ENCODE data around the gene ORM1.

ORM1 gene

GRCh38 chr9:114347675-114348074, 24.8 kb downstream of the ORM1 start:
- peak; percentile 33 for DNase-seq

GRCh38 chr9:114348261-114348905, 25.5 kb downstream of the ORM1 start:
- DNase-seq = no peak

GRCh38 chr9:114348906-114349482, 26.1 kb downstream of the ORM1 start:
- DNase-seq = peak; percentile 75

DNA sequence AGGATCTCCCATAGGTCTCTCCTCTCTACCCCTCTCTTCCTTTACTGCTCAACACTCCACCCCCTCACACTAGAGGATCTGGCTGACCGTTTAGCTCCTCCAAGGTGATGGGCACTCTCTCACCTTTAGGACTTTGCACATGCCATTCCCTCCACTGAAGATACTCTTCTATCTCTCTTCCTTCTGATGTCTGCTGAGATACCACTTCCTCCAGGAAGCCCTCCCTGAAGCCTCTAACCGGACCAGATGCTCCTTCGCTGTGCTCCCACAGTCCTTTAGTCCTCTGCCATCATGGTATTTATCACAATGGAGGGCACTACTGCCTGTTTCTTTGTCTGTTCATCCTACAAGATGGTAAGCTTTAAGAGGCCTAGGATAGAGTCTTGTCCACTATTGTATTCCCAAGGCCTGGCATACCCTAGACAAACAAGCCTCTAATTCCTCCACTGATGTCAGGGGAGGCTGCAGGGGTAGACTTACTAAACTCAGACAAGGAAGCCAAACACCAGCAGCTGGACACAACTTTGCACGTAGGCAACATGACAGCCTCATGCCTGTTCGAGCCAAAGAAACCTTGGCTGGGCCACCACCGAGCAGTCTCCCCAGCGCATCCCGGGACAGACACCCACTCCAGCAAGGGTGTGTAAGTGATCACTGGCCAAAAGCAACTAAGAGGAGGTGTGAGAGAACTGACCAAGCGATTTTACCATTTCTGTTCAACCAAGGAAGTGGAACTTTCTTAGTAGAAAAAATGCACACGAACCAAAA, 27.0 kb downstream of the ORM1 start:
- no peak for DNase-seq

- no peak for DNase-seq
Measured at GRCh38 chr9:114350636-114351401, 27.9 kb downstream of the ORM1 start.

GRCh38 chr9:114351932-114352331, 29.0 kb downstream of the ORM1 start:
- DNase-seq = no peak

DNA sequence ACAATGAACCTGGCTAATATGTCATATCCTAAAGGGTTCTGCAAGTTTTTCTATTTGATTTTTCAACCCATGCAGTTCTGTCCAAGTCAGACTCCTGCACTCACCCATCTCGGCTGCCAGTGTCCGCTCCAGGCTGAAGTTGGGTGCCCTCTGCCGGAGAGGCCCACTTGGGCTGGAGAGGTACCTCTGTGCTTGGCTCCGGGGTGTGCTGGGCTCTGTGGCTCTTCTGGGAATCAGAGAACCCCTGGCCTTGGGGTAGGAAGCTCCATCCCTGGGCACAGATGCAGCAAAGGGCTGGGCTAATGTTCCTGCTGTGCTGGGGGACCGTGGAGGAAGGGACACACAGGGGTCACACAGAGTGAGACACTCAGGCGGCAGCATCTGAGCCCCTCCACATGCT, 32.9 kb downstream of the ORM1 start:
- no peak for DNase-seq

DNA sequence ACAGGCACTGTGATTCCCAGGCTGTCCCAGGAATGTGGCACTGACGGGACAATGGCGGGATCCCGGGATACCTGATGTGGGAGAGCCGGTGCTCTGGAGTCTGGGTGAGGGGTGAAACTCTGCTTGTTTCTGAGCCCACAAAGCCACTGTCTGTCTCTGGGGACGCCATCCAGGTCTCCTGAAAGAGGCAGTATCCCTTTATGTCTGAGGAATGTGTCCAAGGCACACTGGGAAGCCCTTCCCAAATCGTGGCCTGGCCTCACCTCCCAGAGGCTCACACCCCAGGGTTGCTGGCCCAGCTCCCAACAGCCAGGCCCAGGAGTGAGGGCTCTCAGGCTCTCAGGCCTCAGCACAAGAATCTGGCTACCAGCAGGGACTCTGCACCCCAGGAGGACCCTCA, 33.9 kb downstream of the ORM1 start:
- no peak for DNase-seq

GRCh38 chr9:114357360-114357759, 34.5 kb downstream of the ORM1 start:
- no peak for DNase-seq

- DNase-seq = no peak
Measured at GRCh38 chr9:114357911-114358328, 35.0 kb downstream of the ORM1 start.

- no peak for DNase-seq
Measured at GRCh38 chr9:114359801-114360200, 36.9 kb downstream of the ORM1 start.

DNA sequence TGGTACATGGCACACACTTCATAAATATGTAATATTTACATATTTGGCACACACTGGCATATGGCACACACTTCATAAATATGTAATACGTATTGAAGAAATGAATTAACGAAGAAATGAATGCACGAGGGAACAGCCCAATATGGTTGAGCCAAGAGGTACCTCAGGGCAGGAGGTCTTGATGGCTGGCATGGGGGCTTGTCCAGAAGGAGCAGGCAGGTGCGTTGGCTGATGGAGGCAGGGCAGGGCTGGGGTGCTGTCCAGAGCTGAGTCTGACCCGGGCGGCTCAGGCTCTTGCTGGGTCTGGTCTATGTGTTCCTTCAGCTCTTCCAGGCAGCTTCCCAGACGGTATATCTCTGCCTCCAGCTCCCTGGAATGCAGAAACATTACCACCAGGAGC, 38.6 kb downstream of the ORM1 start:
- DNase-seq = no peak

- no peak for DNase-seq
Measured at GRCh38 chr9:114362394-114362793, 39.5 kb downstream of the ORM1 start.

DNA sequence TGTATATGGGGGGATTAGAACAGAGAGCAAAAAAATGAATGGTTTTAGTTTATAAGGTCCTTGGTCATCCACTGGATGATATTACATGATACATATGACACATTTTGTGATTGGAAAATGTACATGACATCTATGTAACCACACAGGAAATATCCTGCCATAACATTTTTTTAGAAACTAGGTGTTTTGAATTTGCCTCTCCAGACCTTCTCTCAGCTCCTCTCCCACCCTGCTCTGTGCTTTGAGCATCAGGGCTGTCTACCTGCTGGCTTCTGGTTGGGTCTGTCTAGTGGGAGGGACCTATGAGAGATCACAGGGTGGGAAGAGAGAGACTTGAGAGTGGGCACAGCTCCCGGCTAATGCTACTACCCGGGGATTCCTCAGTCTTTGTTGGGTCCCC, 40.5 kb downstream of the ORM1 start:
- no peak for DNase-seq

DNA sequence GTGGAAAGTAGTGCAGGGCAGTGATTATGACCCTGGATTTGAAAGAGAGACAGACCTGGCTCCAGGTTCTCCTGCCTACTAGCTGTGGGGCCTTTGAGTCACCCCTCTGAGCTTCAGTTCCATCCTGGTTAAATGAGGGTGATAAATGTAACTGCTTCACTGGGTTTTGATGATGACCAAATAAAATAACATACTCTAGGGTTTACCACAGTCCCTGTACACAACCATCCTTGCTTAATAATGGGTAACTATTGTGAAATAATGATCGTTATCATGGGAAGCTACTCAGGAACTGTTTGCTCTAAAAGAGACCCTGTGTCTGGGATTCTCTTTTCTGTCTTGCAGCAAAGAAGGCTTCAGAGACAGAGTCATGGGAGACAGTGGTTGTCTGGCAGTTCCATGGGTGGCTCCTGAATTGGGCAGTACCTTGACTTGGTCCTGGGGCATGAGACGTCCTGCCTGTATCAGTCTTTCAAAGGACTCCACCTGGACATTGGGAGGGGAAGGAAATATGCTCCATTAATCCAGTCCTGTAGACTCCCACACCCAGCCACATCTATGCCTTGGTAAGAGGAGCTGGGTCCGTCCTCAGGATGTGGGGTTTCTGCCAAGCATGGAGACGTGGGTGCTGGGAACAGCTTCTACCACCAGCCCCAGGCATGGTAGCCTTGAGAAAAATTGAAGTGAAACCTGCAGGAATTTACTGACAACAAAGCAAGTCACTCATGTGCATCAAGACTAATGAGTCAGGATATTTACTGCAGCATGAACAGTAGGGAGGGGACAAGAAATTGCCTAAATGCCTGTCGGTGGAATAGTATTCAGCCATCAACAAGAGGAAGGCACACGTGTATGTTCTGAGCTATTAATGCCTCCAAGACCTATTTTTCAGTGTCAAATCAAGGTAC, 41.5 kb downstream of the ORM1 start:
- DNase-seq = no peak

GRCh38 chr9:114365194-114365593, 42.3 kb downstream of the ORM1 start:
- no peak for DNase-seq

DNA sequence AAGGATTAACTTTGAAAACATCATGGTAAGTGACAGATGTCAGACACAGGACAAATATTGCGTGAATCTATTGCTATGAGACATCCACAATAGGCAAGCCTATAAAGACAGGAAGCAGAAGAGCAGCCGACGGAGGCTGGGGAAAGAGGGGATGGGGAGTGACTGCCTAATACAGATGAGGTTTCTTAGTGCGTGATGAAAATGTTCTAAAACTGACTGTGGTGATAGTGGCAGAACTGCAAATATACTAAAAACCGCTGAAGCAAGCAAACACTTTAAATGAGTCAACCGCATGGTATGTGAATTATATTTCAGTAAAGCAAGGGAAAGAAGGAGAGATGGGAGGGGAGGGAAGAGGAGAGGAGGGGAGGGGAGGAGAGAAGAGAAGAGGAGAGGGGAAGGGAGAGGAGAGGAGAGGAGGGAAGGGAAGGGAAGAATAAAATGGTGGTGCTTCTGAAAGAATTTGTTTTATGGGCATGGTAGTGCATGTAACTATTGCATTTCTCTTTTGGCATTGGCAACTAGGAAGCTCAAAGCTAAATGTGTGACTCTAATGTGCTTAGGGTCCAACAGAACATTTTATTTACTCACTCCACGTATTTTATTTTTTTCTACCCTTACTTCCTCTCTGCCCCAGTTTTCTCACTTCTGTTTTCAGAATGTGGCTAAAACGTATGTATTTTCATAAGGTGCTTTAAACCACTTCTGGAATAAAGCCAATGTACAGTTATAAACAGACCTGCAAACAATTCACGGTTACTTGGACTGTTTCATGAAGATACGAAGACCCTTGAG, 43.6 kb downstream of the ORM1 start:
- DNase-seq = no peak

DNA sequence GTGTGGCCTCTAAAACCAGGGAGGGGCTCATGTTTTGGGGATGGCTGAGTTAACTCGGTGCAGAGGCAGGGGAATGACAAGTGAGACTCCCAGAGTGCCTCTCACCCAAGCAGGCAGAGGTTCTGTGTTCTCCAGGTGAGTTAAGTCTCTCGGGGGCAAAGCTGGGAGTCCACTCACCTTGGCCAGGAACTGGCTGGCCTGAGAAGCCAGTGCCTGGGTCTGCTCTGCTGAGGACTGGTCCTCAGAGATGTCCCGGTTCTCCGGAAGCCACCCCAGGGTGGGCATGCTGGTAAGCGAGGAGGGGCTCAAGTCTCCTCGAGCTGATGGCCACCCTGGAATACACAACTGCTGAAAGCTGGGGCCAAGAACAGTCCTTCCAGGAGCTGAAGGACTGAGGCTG, 44.5 kb downstream of the ORM1 start:
- DNase-seq = no peak

DNA sequence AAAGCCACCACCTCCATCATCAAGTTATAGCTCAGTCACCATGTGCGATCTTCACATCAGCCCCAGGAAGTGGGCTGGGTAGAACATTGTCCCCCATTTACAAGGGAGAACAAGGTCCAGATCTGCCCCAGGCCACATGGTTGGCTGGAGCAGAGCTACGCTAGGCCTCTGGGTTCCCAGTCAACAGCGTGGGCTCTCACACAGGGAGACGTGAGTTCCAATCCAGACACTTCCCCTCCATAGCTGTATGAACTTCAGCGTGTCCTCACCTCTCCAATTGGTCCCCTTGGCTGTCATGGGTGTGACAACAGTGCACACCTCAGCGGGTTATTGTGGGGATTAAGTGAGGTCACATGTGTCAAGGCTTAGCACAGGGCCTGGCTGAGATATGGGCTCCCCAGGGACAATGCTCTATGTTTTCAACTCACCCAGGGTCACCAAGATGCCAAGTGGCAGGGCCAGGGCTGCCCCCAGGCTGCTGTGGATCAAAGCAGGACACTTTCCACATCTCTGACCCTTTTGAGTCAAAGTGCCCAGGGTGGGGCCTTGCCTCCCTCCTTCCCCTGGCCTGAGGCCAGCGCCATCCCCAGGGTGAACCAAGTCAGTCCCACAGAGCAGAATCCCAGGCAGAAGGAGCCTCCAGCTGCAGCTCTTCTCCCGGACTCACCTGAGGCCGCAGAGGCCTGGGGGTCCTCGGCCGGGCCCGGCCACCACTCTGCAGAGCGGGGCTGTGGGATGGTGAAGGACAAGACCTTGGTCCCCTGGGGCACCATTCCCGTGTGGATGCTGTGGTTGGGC, 45.1 kb downstream of the ORM1 start:
- no peak for DNase-seq

DNA sequence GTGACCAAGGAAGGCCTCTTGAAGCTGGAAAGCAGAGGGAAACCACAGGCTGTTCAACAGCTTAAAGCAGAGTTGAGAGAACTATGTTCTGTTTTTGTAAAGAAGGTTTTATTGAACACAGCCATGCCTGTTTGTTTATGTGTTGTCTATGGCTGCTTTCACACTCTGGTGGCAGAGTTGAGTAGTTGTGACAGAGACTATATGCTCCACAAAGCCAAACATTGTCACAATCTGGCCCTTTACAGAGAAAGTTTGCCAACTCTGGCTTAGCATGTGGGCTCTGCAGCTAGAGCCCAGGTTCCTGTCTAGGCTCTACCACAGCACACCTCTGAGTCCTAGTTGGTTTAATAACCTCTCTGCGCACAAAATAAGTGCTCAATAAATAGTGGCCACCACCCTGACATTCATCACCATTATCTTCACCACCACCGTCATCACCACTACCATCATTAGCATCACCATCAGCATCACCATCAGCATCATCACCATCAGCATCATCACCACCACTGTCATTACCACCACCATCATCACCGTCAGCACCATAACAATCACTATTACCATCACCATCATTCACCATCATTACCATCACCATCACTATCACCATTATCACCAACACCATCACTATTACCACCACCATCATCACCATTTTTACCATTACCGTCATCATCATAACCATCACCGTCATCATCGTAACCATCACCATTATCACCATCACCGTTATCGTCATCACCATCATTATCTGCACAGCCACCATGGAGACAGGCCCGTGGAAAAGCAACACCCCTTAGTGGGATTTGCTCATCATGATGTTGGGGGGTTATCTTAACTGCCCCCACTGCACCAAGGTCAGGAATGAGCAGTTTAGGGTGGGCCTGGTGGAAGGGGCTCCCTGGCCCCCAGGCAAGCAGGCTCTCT, 46.6 kb downstream of the ORM1 start:
- DNase-seq = no peak
